IPS-20b (cell line): ENCODE data around the gene KDSR.

Source experiments
- H3K27ac ChIP-seq: one replicate; pipeline ENCODE4 v1.5.1; 2013; ENCODE audit warnings: low read length
- H3K27me3 ChIP-seq: 2 replicates; pipeline ENCODE4 v1.6.1; 2013; ENCODE audit warnings: mild to moderate bottlenecking, low read length, inconsistent platforms; ENCODE audit not compliant: insufficient read depth
- H3K36me3 ChIP-seq: 2 replicates; pipeline ENCODE4 v1.6.1; 2013; ENCODE audit warnings: low read depth, mild to moderate bottlenecking, inconsistent platforms, low read length, moderate library complexity; ENCODE audit not compliant: insufficient read depth
- H3K4me1 ChIP-seq: 2 replicates; pipeline ENCODE4 v1.6.1; 2013; ENCODE audit warnings: mild to moderate bottlenecking, control low read depth, inconsistent platforms, low read length, moderate library complexity; ENCODE audit not compliant: insufficient read depth
- H3K4me3 ChIP-seq: 2 replicates; pipeline ENCODE4 v1.5.1; 2013; ENCODE audit warnings: mild to moderate bottlenecking, low read length, inconsistent platforms
- H3K9ac ChIP-seq: 2 replicates; pipeline ENCODE4 v1.6.1; 2013; ENCODE audit warnings: low read depth, mild to moderate bottlenecking, inconsistent platforms, low read length, moderate library complexity
- H3K9me3 ChIP-seq: 2 replicates; pipeline ENCODE4 v1.6.1; 2013; ENCODE audit warnings: mild to moderate bottlenecking, low read depth, low read length, inconsistent platforms; ENCODE audit not compliant: insufficient read depth

The KDSR gene

GRCh38 chr18:63312737-63313395 lies 54.1 kb downstream of the KDSR start:
- Histone ChIP-seq H3K9ac (no peak overlapping the region), H3K9me3 (no peaks in the 10 kb centered on the region), H3K36me3 (no peaks in the 10 kb centered on the region), H3K27ac (no peak overlapping the region), H3K4me3 (no peak overlapping the region), H3K27me3 (peaks cover 18% of the 10 kb centered on the region), H3K4me1 (no peaks in the 10 kb centered on the region)

GRCh38 chr18:63312019-63312409 lies 55.0 kb downstream of the KDSR start:
- Histone ChIP-seq H3K27me3 (peaks cover 10% of the 10 kb centered on the region), H3K9me3 (no peaks in the 10 kb centered on the region), H3K4me3 (no peak overlapping the region), H3K27ac (no peak overlapping the region), H3K9ac (no peak overlapping the region), H3K4me1 (no peaks in the 10 kb centered on the region), H3K36me3 (no peaks in the 10 kb centered on the region)

GRCh38 chr18:63311118-63312018 lies 55.6 kb downstream of the KDSR start:
- Histone ChIP-seq H3K9ac (no peak overlapping the region), H3K36me3 (no peaks in the 10 kb centered on the region), H3K27ac (no peak overlapping the region), H3K4me1 (no peaks in the 10 kb centered on the region), H3K9me3 (no peaks in the 10 kb centered on the region), H3K27me3 (peaks cover 4% of the 10 kb centered on the region; the same call in 1 of the 2 replicates), H3K4me3 (no peak overlapping the region)

- no peak overlapping the region for H3K27ac ChIP-seq
- no peak overlapping the region for H3K9ac ChIP-seq
- no peak overlapping the region for H3K4me3 ChIP-seq
- H3K9me3 ChIP-seq, result no peaks in the 10 kb centered on the region
- no peaks in the 10 kb centered on the region for H3K4me1 ChIP-seq
- H3K36me3 ChIP-seq, result no peaks in the 10 kb centered on the region
- H3K27me3 ChIP-seq, result no peaks in the 10 kb centered on the region
Observed at GRCh38 chr18:63309422-63309821, 57.6 kb downstream of the KDSR start.

- Histone ChIP-seq H3K27me3 (no peaks in the 10 kb centered on the region), H3K9ac (no peak overlapping the region), H3K4me3 (no peak overlapping the region), H3K27ac (no peak overlapping the region), H3K4me1 (no peaks in the 10 kb centered on the region), H3K9me3 (no peaks in the 10 kb centered on the region), H3K36me3 (no peaks in the 10 kb centered on the region)
Observed at GRCh38 chr18:63307551-63308200, 59.3 kb downstream of the KDSR start.

- H3K9me3 ChIP-seq, result no peaks in the 10 kb centered on the region
- no peak overlapping the region for H3K4me3 ChIP-seq
- no peak overlapping the region for H3K27ac ChIP-seq
- no peaks in the 10 kb centered on the region for H3K36me3 ChIP-seq
- H3K27me3 ChIP-seq, result no peaks in the 10 kb centered on the region
- H3K4me1 ChIP-seq, result no peaks in the 10 kb centered on the region
- H3K9ac ChIP-seq, result no peak overlapping the region
Observed at GRCh38 chr18:63306819-63307550, 60.0 kb downstream of the KDSR start.

- Histone ChIP-seq H3K27ac (no peak overlapping the region), H3K9me3 (no peaks in the 10 kb centered on the region), H3K27me3 (no peaks in the 10 kb centered on the region), H3K4me3 (no peak overlapping the region), H3K36me3 (no peaks in the 10 kb centered on the region), H3K4me1 (no peaks in the 10 kb centered on the region), H3K9ac (no peak overlapping the region)
Observed at GRCh38 chr18:63306249-63306648, 60.8 kb downstream of the KDSR start.

GRCh38 chr18:63303547-63303946 lies 63.5 kb downstream of the KDSR start:
- H3K4me1 ChIP-seq, result no peaks in the 10 kb centered on the region; the same call in 1 of the 2 replicates
- no peaks in the 10 kb centered on the region for H3K36me3 ChIP-seq
- no peaks in the 10 kb centered on the region for H3K9me3 ChIP-seq

GRCh38 chr18:63302636-63303405 lies 64.2 kb downstream of the KDSR start:
- H3K9ac ChIP-seq, result no peak overlapping the region
- no peaks in the 10 kb centered on the region for H3K27me3 ChIP-seq
- no peaks in the 10 kb centered on the region for H3K36me3 ChIP-seq
- H3K4me3 ChIP-seq, result no peak overlapping the region
- peaks cover 7% of the 10 kb centered on the region for H3K4me1 ChIP-seq
- H3K27ac ChIP-seq, result no peak overlapping the region
- H3K9me3 ChIP-seq, result no peaks in the 10 kb centered on the region

More at GRCh38 chr18:63303547-63303946, 63.5 kb downstream of the KDSR start:
- H3K9ac ChIP-seq, result no peak overlapping the region
- H3K27ac ChIP-seq, result no peak overlapping the region
- H3K27me3 ChIP-seq, result no peaks in the 10 kb centered on the region
- no peak overlapping the region for H3K4me3 ChIP-seq

GRCh38 chr18:63302220-63302619 lies 64.8 kb downstream of the KDSR start:
- no peaks in the 10 kb centered on the region for H3K36me3 ChIP-seq
- H3K4me1 ChIP-seq, result peaks cover 9% of the 10 kb centered on the region

GRCh38 chr18:63301434-63301833 lies 65.6 kb downstream of the KDSR start:
- peaks cover 9% of the 10 kb centered on the region for H3K4me1 ChIP-seq
- H3K36me3 ChIP-seq, result no peaks in the 10 kb centered on the region
- H3K9me3 ChIP-seq, result no peaks in the 10 kb centered on the region
- H3K4me3 ChIP-seq, result no peak overlapping the region
- H3K27ac ChIP-seq, result no peak overlapping the region
- no peak overlapping the region for H3K9ac ChIP-seq
- no peaks in the 10 kb centered on the region for H3K27me3 ChIP-seq

More at GRCh38 chr18:63302220-63302619, 64.8 kb downstream of the KDSR start:
- no peak overlapping the region for H3K27ac ChIP-seq
- H3K27me3 ChIP-seq, result no peaks in the 10 kb centered on the region
- H3K9ac ChIP-seq, result no peak overlapping the region
- no peaks in the 10 kb centered on the region for H3K9me3 ChIP-seq
- H3K4me3 ChIP-seq, result no peak overlapping the region
